MCF 10A (cell line): ENCODE measurements around the gene MYLK. TPM values are rescaled to one million over a fixed set of nuclear protein-coding genes. Genes with fewer than 3 reads are reported as not detected.

Experiments
- BruUV-seq: library from RNA; stranded (reverse); fragments of 400-500 nt; replicated peaks from 2 replicates; lab custom pipeline; 2021; lab: Mats Ljungman, UMichigan
- CTCF ChIA-PET: fragments of 300-600 bp; sonication (Branson Sonifier 250); formaldehyde crosslinking; extraction: SDS; loops from one replicate; lab custom pipeline; 2021; ENCODE audit warnings: antibody characterized with exemption, inconsistent platforms; lab: Yijun Ruan, JAX
- POLR2A ChIA-PET: fragments of 300-600, 350-650 bp; sonication (Branson Sonifier 250); formaldehyde crosslinking; extraction: SDS; loops from one replicate; lab custom pipeline; 2020; ENCODE audit warnings: antibody characterized with exemption, inconsistent platforms; lab: Yijun Ruan, JAX
- DNase-seq: peaks from one replicate; pipeline ENCODE4 v3.0.0-alpha.2; 2018; ENCODE audit not compliant: unreplicated experiment
- H3K27ac Mint-ChIP-seq: one replicate; pipeline ENCODE4 v1.8.0; 2022; ENCODE audit warnings: mild to moderate bottlenecking, low read depth, mixed read lengths; ENCODE audit not compliant: unreplicated experiment
- H3K27me3 Mint-ChIP-seq: one replicate; pipeline ENCODE4 v1.8.0; 2022; ENCODE audit warnings: mixed read lengths; ENCODE audit not compliant: insufficient read depth, unreplicated experiment
- H3K36me3 Mint-ChIP-seq: one replicate; pipeline ENCODE4 v1.8.0; 2022; ENCODE audit warnings: mild to moderate bottlenecking, moderate library complexity, mixed read lengths; ENCODE audit not compliant: insufficient read depth, unreplicated experiment
- H3K4me1 Mint-ChIP-seq: one replicate; pipeline ENCODE4 v1.8.0; 2022; ENCODE audit warnings: mixed read lengths; ENCODE audit not compliant: insufficient read depth, unreplicated experiment
- H3K4me3 Mint-ChIP-seq: one replicate; pipeline ENCODE4 v1.8.0; 2022; ENCODE audit warnings: mild to moderate bottlenecking, moderate library complexity, mixed read lengths; ENCODE audit not compliant: unreplicated experiment
- H3K9me3 Mint-ChIP-seq: one replicate; pipeline ENCODE4 v1.8.0; 2022; ENCODE audit warnings: mixed read lengths; ENCODE audit not compliant: unreplicated experiment
- CTCF ChIP-seq: fragments of 200-600 bp; IDR thresholded peaks from one replicate; pipeline ENCODE4 v1.8.0; 2022; ENCODE audit warnings: antibody characterized with exemption, mild to moderate bottlenecking; ENCODE audit not compliant: unreplicated experiment
- intact Hi-C: fragments of 100-400 bp; cut with micrococcal nuclease; formaldehyde crosslinking; loops from 2 replicates; pipeline ENCODE4 v1.14.1; 2022
- total RNA-seq: library from RNA; stranded (reverse); gene quantifications from 2 replicates; pipeline ENCODE4 v1.2.3, GENCODE V29; 2022

MYLK gene
- total RNA-seq, 1 experiment from 2014 or later: 2.3 TPM

GRCh38 chr3:123785602-123786001, 98.5 kb downstream of the MYLK start:
- ChIA-PET POLR2A (no interaction called here), CTCF (no interaction called here)
- DNase-seq: no peak
- Mint-ChIP-seq H3K36me3 (peaks cover 6% of the 10 kb centered on the region), H3K27ac (no peak overlapping the region), H3K4me3 (no peak overlapping the region), H3K27me3 (no peaks in the 10 kb centered on the region), H3K4me1 (no peaks in the 10 kb centered on the region), H3K9me3 (no peaks in the 10 kb centered on the region)
- no TSS peak for BruUV-seq
- TF ChIP-seq CTCF: no peak
- intact Hi-C loops: no loop called here

GRCh38 chr3:123783811-123784210, 100.3 kb downstream of the MYLK start:
- DNase-seq: no peak
- no TSS peak for BruUV-seq
- no peak for TF ChIP-seq CTCF
- Mint-ChIP-seq H3K4me1 (no peaks in the 10 kb centered on the region), H3K9me3 (no peaks in the 10 kb centered on the region), H3K4me3 (no peak overlapping the region), H3K27me3 (no peaks in the 10 kb centered on the region), H3K36me3 (peaks cover 6% of the 10 kb centered on the region), H3K27ac (no peak overlapping the region)
- CTCF ChIA-PET: no interaction called here
- POLR2A ChIA-PET: no interaction called here
- intact Hi-C loops: no loop called here

- no peak overlapping the region for H3K27ac Mint-ChIP-seq
These were observed 101.0 kb downstream of the MYLK start for GRCh38 chr3:123783050-123783689.

GRCh38 chr3:123782488-123782887, 101.6 kb downstream of the MYLK start:
- POLR2A ChIA-PET: no interaction called here
- BruUV-seq: no TSS peak
- peaks cover 6% of the 10 kb centered on the region for H3K36me3 Mint-ChIP-seq
- no peaks in the 10 kb centered on the region for H3K9me3 Mint-ChIP-seq
- no peaks in the 10 kb centered on the region for H3K27me3 Mint-ChIP-seq
- intact Hi-C loops: no loop called here
- no peaks in the 10 kb centered on the region for H3K4me1 Mint-ChIP-seq
- no peak overlapping the region for H3K4me3 Mint-ChIP-seq
- CTCF ChIA-PET: no interaction called here
- DNase-seq: no peak
- TF ChIP-seq CTCF: no peak
- H3K27ac Mint-ChIP-seq: no peak overlapping the region

More at GRCh38 chr3:123783050-123783689, 101.0 kb downstream of the MYLK start:
- ChIA-PET POLR2A (no interaction called here), CTCF (no interaction called here)
- TF ChIP-seq CTCF: no peak
- Mint-ChIP-seq H3K36me3 (peaks cover 6% of the 10 kb centered on the region), H3K4me1 (no peaks in the 10 kb centered on the region), H3K9me3 (no peaks in the 10 kb centered on the region), H3K27me3 (no peaks in the 10 kb centered on the region), H3K4me3 (no peak overlapping the region)
- BruUV-seq: no TSS peak
- intact Hi-C loops: no loop called here
- no peak for DNase-seq
